Testis (tissue), 2 donors: ENCODE results near the gene ZEB1.

Experiments used
- CTCF ChIP-seq, 3 experiments: fragments of 450-650 bp in 2 of 3; fragments of 200-600 bp in 1 of 3; sonication (generic) in 1 of 3; IDR thresholded peaks; one replicate each; pipeline ENCODE4 v1.5.1; 2016 to 2019; ENCODE audit warnings: antibody characterized with exemption in 3 of 3, mild to moderate bottlenecking in 2 of 3, moderate library complexity in 1 of 3
- POLR2A ChIP-seq: fragments of 450-650 bp; IDR thresholded peaks from one replicate; pipeline ENCODE4 v1.6.1; 2017; ENCODE audit warnings: antibody characterized with exemption, mild to moderate bottlenecking, moderate library complexity

GRCh38 chr10:31536302-31536701 is 217.3 kb downstream of the ZEB1 start:
- TF ChIP-seq CTCF (IDR thresholded peaks at IDR 0.05): no peak
- no peak for TF ChIP-seq POLR2A
